GM21515 (cell line): ENCODE measurements around the gene ARMC9.
"Not testable (repeated sequence)": the region's sequence is repeated elsewhere in the genome, so short reads cannot be mapped to it uniquely, and the experiment has no call there.

Experiments used
- ATAC-seq: cut with Tn5 transposase; IDR thresholded peaks from one replicate; pipeline ENCODE4 v1.9.1; 2021; ENCODE audit not compliant: unreplicated experiment

ARMC9 gene

GRCh38 chr2:231243866-231244265 is 45.4 kb downstream of the ARMC9 start:
- no peak for ATAC-seq

- no peak for ATAC-seq
Measured at GRCh38 chr2:231244382-231245248, 46.2 kb downstream of the ARMC9 start.

- no peak for ATAC-seq
Measured at GRCh38 chr2:231245249-231246094, 47.0 kb downstream of the ARMC9 start.

- ATAC-seq, result no peak
Measured at GRCh38 chr2:231246171-231246842, 47.9 kb downstream of the ARMC9 start.

GRCh38 chr2:231250146-231250545 is 51.7 kb downstream of the ARMC9 start:
- ATAC-seq, result no peak

GRCh38 chr2:231250698-231251097 is 52.3 kb downstream of the ARMC9 start:
- ATAC-seq, result no peak

- not testable (repeated sequence) for ATAC-seq
Measured at GRCh38 chr2:231253292-231253691, 54.9 kb downstream of the ARMC9 start.

- ATAC-seq, result no peak
Measured at GRCh38 chr2:231256494-231256893, 58.1 kb downstream of the ARMC9 start.

GRCh38 chr2:231257763-231258162 is 59.3 kb downstream of the ARMC9 start:
- ATAC-seq, result no peak

GRCh38 chr2:231258701-231259100 is 60.3 kb downstream of the ARMC9 start:
- no peak for ATAC-seq

GRCh38 chr2:231259104-231259503 is 60.7 kb downstream of the ARMC9 start:
- ATAC-seq, result no peak

GRCh38 chr2:231260442-231261208 is 62.2 kb downstream of the ARMC9 start:
- ATAC-seq, result no peak

GRCh38 chr2:231263118-231263831 is 64.8 kb downstream of the ARMC9 start:
- no peak for ATAC-seq

GRCh38 chr2:231270221-231271114 is 72.0 kb downstream of the ARMC9 start:
- no peak for ATAC-seq

- ATAC-seq, result no peak
Measured at GRCh38 chr2:231272991-231273390, 74.6 kb downstream of the ARMC9 start.

- no peak for ATAC-seq
Measured at GRCh38 chr2:231276987-231277386, 78.6 kb downstream of the ARMC9 start.

GRCh38 chr2:231277962-231278361 is 79.5 kb downstream of the ARMC9 start:
- ATAC-seq, result no peak

GRCh38 chr2:231278868-231279267 is 80.4 kb downstream of the ARMC9 start:
- no peak for ATAC-seq

GRCh38 chr2:231280846-231281245 is 82.4 kb downstream of the ARMC9 start:
- no peak for ATAC-seq
